NK-92 (cell line): ENCODE measurements around the gene C22orf15.

Source experiments
- DNase-seq: peaks from one replicate; lab custom pipeline; 2025; ENCODE audit not compliant: unreplicated experiment; lab: John Stamatoyannopoulos, UW

Gene C22orf15

GRCh38 chr22:23750714-23751440 is 11.9 kb upstream of the C22orf15 start, which contains the start of gene ZNF70:
Gene ZNF70, minus strand, starts transcription at chr22:23751112. Its CDS starts 5,972 bp downstream, at chr22:23745140.
- peak; percentile 11 for DNase-seq

DNA sequence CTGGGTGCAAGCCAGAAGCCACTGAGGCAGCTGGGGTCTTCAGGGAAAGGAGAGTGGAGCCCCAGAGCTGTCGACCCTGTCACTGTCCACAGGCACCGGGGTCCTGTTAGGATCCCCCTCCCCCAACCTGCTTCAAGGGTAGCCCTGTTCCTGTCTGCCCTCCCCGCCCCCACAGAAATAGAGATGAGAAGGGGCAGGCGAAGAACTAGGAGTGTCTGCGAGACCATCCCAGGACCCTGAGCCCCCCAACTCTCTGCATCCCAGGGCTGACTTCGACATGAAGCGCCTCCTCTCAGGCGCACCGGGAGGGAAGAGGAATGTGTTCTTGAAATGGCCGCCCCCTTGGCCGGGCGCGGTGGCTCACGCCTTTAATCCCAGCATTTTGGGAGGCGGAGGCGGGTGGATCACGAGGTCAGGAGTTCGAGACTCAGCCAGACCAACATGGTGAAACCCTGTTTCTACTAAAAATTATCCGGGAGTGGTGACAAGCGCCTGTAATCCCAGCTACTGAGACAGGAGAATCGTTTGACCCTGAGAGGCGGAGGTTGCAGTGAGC is 11.3 kb upstream of the C22orf15 start:
- DNase-seq, result no peak

DNA sequence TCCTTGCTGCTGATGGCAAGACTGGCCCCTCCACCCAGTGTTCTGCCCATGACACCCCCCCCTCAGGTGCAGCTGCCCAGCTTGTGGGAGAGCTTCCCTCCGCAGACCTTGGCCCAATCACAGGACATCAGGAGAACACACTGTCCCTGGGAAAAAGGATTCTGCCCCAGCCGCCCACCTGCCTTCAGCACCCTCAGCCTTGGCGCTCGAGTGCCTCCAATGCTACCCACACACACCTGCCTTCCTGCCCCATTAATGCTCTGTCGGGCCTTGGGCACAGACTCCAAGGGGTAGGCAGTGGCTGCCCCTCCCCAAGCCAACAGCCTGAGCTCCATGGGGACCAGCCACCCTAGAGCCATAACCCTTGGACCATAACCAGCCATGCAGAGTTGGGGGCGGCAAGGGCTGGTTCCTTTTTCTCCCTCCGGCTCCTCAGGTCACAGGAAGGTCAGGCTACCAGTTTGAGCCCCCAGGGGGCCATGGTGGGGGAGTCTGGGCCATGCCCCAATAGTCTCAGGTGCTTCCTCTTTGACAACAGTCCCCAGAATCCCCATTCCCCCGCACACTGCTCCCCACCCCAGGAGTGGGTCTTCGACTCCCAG is 10.6 kb upstream of the C22orf15 start:
- DNase-seq, result no peak

DNA sequence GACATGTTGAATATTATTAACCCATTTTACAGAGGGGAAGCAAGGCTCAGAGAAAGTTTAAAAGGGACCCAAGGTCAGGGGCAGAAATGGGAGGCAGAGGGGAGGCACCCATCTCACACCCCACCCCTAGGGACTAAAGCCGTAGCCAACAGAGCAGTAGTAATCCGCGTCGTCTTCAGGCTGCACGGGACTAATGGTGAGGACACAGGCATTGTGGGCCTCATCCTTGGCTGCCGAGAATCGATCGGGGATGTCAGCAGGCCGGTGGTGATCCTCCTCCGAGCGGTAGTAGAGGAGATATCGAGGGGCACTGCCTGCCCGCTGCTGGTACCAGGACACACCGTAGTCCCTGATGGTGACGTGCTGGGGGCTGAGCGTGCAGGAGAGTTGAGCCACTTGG is 10.0 kb upstream of the C22orf15 start:
- DNase-seq, result no peak

DNA sequence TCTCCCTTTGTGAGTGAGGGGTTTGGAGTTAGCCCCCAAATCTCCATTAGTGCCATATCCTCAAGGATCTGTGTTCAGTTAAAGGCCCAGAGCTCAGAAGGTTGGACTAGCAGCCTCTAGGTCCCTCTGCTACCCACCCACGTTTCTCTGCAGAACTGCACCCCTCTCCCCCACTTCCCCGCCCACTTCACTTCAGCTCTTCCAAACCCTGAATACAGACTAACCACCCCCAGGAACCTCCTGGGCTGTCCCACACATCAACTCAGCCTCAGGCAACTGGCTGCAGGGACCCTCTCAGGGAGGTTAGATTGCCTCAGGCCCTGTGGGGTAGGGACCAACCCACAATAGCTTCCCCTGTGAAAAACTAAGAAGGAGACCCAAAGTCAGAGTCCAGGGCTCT is 9.4 kb upstream of the C22orf15 start:
- no peak for DNase-seq

- DNase-seq, result no peak
Observed at GRCh38 chr22:23754220-23754919, 8.4 kb upstream of the C22orf15 start, which contains the start of gene VPREB3. Gene VPREB3, minus strand, starts transcription at chr22:23754425. Its CDS starts 62 bp downstream, at chr22:23754363.

- no peak for DNase-seq
Observed at GRCh38 chr22:23754980-23755636, 7.7 kb upstream of the C22orf15 start.

GRCh38 chr22:23755711-23756110 is 7.1 kb upstream of the C22orf15 start:
- no peak for DNase-seq

- DNase-seq, result no peak
Observed at GRCh38 chr22:23756891-23757290, 5.9 kb upstream of the C22orf15 start.

- no peak for DNase-seq
Observed at GRCh38 chr22:23759566-23759965, 3.2 kb upstream of the C22orf15 start.

GRCh38 chr22:23760056-23760455 is 2.7 kb upstream of the C22orf15 start:
- DNase-seq, result no peak

DNA sequence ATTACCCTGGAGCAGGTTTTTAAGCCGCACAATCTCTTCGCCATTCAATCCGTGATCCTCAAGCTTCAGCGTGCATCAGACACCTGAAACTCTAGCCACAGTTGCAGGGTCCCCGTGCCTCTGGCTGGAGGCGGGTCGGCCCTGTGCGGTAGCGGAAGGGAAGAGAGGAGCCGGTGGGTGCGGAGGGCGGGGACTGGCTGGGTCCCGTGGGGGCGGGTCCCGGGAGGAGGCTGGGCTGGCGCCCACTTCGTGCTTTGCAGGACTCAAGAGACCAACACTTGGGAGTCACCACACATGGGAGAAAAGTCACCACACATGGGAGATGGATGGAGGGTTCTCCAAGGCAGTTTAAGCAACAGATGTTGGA is 772 bp downstream of the C22orf15 start:
- no peak for DNase-seq

GRCh38 chr22:23763954-23764353 is 1.2 kb downstream of the C22orf15 start:
- no peak for DNase-seq

DNA sequence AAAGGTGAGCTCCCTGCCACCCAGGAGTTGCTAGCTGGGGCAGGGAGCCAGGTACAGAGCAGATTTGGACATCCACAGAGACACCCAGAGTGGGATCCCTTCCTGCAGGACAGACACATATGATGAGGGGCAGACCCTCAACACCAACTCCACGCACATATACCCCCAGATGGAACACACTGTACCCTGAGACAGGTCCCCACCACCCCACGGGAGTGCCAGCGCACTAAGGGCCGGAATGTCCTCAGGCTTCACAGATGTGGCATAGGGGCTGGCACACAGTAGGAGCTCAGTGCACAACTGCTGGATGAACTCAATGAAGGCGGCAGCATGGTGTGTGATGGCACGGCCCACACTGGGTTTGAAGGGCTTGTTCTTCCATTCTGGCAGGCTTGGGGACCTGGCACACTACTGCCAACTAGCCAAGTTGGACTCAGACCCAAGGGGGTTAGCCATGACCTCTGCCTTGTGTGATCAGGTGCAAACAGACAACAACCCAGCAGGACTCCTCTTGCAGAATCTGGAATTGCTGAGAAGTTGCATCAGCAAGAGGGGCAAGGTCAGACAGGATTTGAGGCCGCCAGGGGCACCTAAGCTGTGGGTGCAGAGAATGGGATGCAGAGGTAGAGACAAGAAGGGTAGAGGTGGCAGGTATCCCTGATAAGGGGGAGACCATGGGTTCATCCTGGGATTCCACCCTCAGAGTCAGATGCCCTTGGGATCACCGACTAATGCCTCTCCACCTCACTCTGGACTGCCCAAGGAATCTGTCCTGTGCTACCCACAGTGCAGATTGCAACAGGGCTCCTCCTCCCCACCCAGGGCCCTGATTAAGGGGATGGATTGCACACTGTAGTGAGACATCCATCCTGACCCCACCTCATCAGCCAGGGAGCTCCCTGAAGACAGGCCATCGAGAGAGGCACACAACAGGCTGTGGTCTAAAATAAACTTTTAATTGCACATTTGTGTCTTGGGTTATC is 2.4 kb downstream of the C22orf15 start:
- DNase-seq, result no peak

GRCh38 chr22:23767303-23767672 is 4.5 kb downstream of the C22orf15 start:
- DNase-seq, result no peak

GRCh38 chr22:23767673-23768548 is 5.1 kb downstream of the C22orf15 start, which contains the start of gene CHCHD10:
Gene CHCHD10, minus strand, starts transcription at chr22:23767972. Its CDS starts 98 bp downstream, at chr22:23767874.
- no peak for DNase-seq

DNA sequence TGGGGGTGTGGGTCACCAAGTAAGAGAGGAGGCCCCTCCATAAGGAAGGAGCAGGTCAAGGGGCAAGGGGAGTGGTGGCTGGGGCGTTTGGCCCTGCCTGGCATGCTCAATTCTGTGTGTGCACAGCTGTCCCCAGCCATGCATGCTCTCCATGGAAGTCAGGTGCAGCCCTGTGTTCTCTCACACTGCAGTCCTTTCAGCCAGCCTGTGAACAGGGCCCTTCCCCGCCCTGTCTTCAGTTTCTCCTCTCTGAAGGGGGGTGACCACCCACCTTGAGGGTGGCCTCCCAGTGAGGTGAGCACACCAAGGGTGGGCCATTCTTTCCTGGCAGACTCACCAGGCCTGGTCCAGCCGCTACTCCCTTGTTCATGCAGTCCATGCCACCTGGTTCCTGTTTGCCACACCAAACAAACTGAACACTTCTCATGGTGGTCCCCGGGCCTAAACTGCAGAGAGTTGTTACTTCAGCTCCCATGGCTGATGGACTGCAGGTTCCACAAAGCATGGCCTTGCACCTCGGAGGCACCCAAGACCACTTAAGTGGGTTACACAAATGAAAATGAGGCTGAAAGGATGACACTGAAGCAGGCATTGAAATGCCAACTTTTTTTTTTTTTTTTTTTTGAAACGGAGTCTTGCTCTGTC is 6.7 kb downstream of the C22orf15 start:
- no peak for DNase-seq

DNA sequence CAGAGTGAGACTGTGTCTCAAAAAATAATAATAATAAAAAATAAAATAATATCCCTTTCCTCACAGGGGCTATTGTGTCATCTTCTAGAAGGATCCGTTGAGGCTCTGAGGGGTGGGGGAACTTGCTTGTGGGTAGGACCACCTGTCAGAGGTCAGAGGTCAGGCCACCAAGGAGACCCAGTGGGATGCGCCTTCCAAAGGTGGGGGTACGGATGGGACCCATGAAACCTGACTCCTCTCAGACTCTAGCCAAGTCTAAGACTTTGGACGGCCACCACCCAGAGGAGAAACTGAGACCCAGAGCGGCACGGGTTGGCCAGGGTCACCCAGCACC is 9.5 kb downstream of the C22orf15 start:
- no peak for DNase-seq
